ENCODE measurements around the gene SLC38A5. TPM values are rescaled to one million over a fixed set of nuclear protein-coding genes. Genes with fewer than 3 reads are reported as not detected.
A peak's percentile ranks its signal among the peaks of the same experiment; 100 is the strongest.
"Not testable (repeated sequence)": the region's sequence is repeated elsewhere in the genome, so short reads cannot be mapped to it uniquely, and the experiment has no call there.

SLC38A5 gene
- total RNA-seq, result 10 to 100 TPM; 16.7 to 24.1 TPM
- long read RNA-seq, partial matches to known transcripts, result 0 of 7 reads
- long read RNA-seq, other reads (novel, unspliced or antisense), result 4 of 7 reads

GRCh38 chrX:48470110-48470832 is at the start of gene SLC38A5:
Gene SLC38A5 (minus strand): TSS chrX:48470260. CDS start chrX:48467924, 2,336 bp downstream.
- intact Hi-C loops (cut with DNase I, micrococcal nuclease), result no loop called here
- peak in 1 of 2 donors; percentile 40 for DNase-seq
- ATAC-seq, result peak; percentile 71

- ATAC-seq; intact Hi-C loops (cut with DNase I, micrococcal nuclease); DNase-seq: not testable (repeated sequence)
These were observed 49.4 kb upstream of the SLC38A5 start for GRCh38 chrX:48519481-48519880.

GRCh38 chrX:48516987-48517386 is 46.9 kb upstream of the SLC38A5 start:
- no peak for ATAC-seq
- intact Hi-C loops (cut with DNase I, micrococcal nuclease), result no loop called here
- DNase-seq, result no peak

- intact Hi-C loops (cut with DNase I, micrococcal nuclease), result no loop called here
- ATAC-seq (no peak), DNase-seq (no peak)
These were observed 46.2 kb upstream of the SLC38A5 start for GRCh38 chrX:48516285-48516684.

- no peak for DNase-seq
- ATAC-seq, result no peak
- intact Hi-C loops (cut with DNase I, micrococcal nuclease), result no loop called here
These were observed 45.8 kb upstream of the SLC38A5 start for GRCh38 chrX:48515842-48516241.

GRCh38 chrX:48514868-48515460 is 44.9 kb upstream of the SLC38A5 start:
- DNase-seq, result no peak
- ATAC-seq, result no peak

GRCh38 chrX:48514126-48514806 is 44.2 kb upstream of the SLC38A5 start:
- DNase-seq (no peak), ATAC-seq (no peak)
- intact Hi-C loops (cut with DNase I, micrococcal nuclease), result no loop called here

More at GRCh38 chrX:48514868-48515460, 44.9 kb upstream of the SLC38A5 start:
- intact Hi-C loops (cut with DNase I, micrococcal nuclease), result no loop called here

GRCh38 chrX:48513670-48514069 is 43.6 kb upstream of the SLC38A5 start:
- ATAC-seq (no peak), DNase-seq (no peak)
- intact Hi-C loops (cut with DNase I, micrococcal nuclease), result no loop called here

GRCh38 chrX:48512371-48512935 is 42.4 kb upstream of the SLC38A5 start:
- no peak for DNase-seq
- intact Hi-C loops (cut with DNase I, micrococcal nuclease), result no loop called here
- ATAC-seq, result no peak

GRCh38 chrX:48511560-48511959 is 41.5 kb upstream of the SLC38A5 start:
- ATAC-seq (no peak), DNase-seq (peak in 1 of 2 donors; percentile 24)
- intact Hi-C loops (cut with DNase I, micrococcal nuclease), result no loop called here

GRCh38 chrX:48509619-48510018 is 39.6 kb upstream of the SLC38A5 start:
- intact Hi-C loops (cut with DNase I, micrococcal nuclease), result no loop called here
- no peak for DNase-seq
- no peak for ATAC-seq

GRCh38 chrX:48509245-48509590 is 39.2 kb upstream of the SLC38A5 start:
- ATAC-seq (no peak), DNase-seq (no peak)
- intact Hi-C loops (cut with DNase I, micrococcal nuclease), result no loop called here

- DNase-seq (peak; percentile 83 to 87), ATAC-seq (peak; percentile 96)
- intact Hi-C loops (cut with DNase I, micrococcal nuclease), result no loop called here
These were observed 38.6 kb upstream of the SLC38A5 start, which contains the start of gene PORCN for GRCh38 chrX:48508400-48509244. Gene PORCN (plus strand): TSS chrX:48508992. CDS start chrX:48509821, 829 bp downstream.

GRCh38 chrX:48507246-48507645 is 37.2 kb upstream of the SLC38A5 start:
- intact Hi-C loops (cut with DNase I, micrococcal nuclease), result no loop called here
- DNase-seq, result no peak
- ATAC-seq, result no peak

GRCh38 chrX:48505481-48505880 is 35.4 kb upstream of the SLC38A5 start:
- intact Hi-C loops (cut with DNase I, micrococcal nuclease), result no loop called here
- ATAC-seq, result no peak
- DNase-seq, result no peak

GRCh38 chrX:48504261-48504660 is 34.2 kb upstream of the SLC38A5 start:
- no peak for DNase-seq
- intact Hi-C loops (cut with DNase I, micrococcal nuclease), result no loop called here
- no peak for ATAC-seq

- no peak for ATAC-seq
These were observed 28.3 kb upstream of the SLC38A5 start for GRCh38 chrX:48498374-48498809.

GRCh38 chrX:48497871-48498270 is 27.8 kb upstream of the SLC38A5 start:
- DNase-seq, result no peak
- no peak for ATAC-seq
- intact Hi-C loops (cut with DNase I, micrococcal nuclease), result no loop called here

More at GRCh38 chrX:48498374-48498809, 28.3 kb upstream of the SLC38A5 start:
- DNase-seq, result no peak
- intact Hi-C loops (cut with DNase I, micrococcal nuclease), result no loop called here

GRCh38 chrX:48496660-48497059 is 26.6 kb upstream of the SLC38A5 start:
- ATAC-seq, result no peak
- DNase-seq, result no peak
- intact Hi-C loops (cut with DNase I, micrococcal nuclease), result no loop called here
